Lung (tissue), 16 donors: ENCODE data around the gene NANS. TPM values are rescaled to one million over a fixed set of nuclear protein-coding genes. Genes with fewer than 3 reads are reported as not detected.

Experiments
- ATAC-seq: fragments of 200-7000 bp; cut with Tn5 transposase; one replicate; pipeline ENCODE4 v1.9.1; 2020; ENCODE audit warnings: moderate number of reproducible peaks; ENCODE audit not compliant: insufficient read depth, low FRiP score
- DNase-seq, 3 donors: peaks; one replicate each; pipeline ENCODE4 v3.0.0-alpha.2; 2013 to 2017
- H3K27ac ChIP-seq, 2 donors: one replicate each; pipeline ENCODE4 v1.5.1; 2013; ENCODE audit warnings: mild to moderate bottlenecking in 2 of 2, moderate library complexity in 2 of 2, control low read depth in 1 of 2, inconsistent platforms in 1 of 2, low read depth in 1 of 2, low read length in 1 of 2
- H3K27me3 ChIP-seq, 3 donors: one replicate each; pipeline ENCODE4 v1.5.1; 2013; ENCODE audit warnings: low read length in 2 of 3; ENCODE audit not compliant: control insufficient read depth in 3 of 3, insufficient read depth in 3 of 3
- H3K36me3 ChIP-seq, 4 donors: one replicate each; pipeline ENCODE4 v1.5.1; 2013; ENCODE audit warnings: low read length in 4 of 4, mild to moderate bottlenecking in 1 of 4, moderate library complexity in 1 of 4; ENCODE audit not compliant: control insufficient read depth in 4 of 4, insufficient read depth in 4 of 4
- H3K4me1 ChIP-seq, 5 donors: one replicate each; pipeline ENCODE4 v1.5.1; 2013; ENCODE audit warnings: low read length in 5 of 5, mild to moderate bottlenecking in 2 of 5, moderate library complexity in 1 of 5; ENCODE audit not compliant: control insufficient read depth in 5 of 5, insufficient read depth in 5 of 5
- H3K4me3 ChIP-seq: one replicate; pipeline ENCODE4 v1.5.1; 2013; ENCODE audit warnings: mild to moderate bottlenecking, control low read depth, moderate library complexity
- H3K9ac ChIP-seq, 2 donors: one replicate each; pipeline ENCODE4 v1.5.1; 2013; ENCODE audit warnings: low read length in 2 of 2, control low read depth in 1 of 2; ENCODE audit not compliant: insufficient read depth in 1 of 2
- H3K9me3 ChIP-seq, 4 donors: one replicate each; pipeline ENCODE4 v1.5.1; 2013; ENCODE audit warnings: low read length in 3 of 4, mild to moderate bottlenecking in 1 of 4, moderate library complexity in 1 of 4; ENCODE audit not compliant: control insufficient read depth in 4 of 4, insufficient read depth in 3 of 4
- WGBS, 2 donors: extraction: QIAGEN DNeasy Blood & Tissue Kit; methylation state at CpG; one replicate each; pipeline ENCODE4 v1.1.7; 2013; 5-methylcytosine and 5-hydroxymethylcytosine counted together
- long read RNA-seq, 5 donors: transcript quantifications; one replicate each; lab custom pipeline, GENCODE V29; 2026
- polyA plus RNA-seq, 2 donors: library from polyadenylated mRNA; stranded (reverse); fragments of 200-250 nt; gene quantifications; one replicate each; pipeline ENCODE4 v1.2.1, GENCODE V29; 2013
- total RNA-seq, 2 donors: library from RNA; depleted of rRNA in 1 of 2; stranded (reverse); fragments of >200 nt in 1 of 2; gene quantifications; one replicate each; pipeline ENCODE4 v1.2.1, GENCODE V29; 2014 to 2021
- TF ChIP-seq, protein P1 (sequence below): IDR thresholded peaks from 2 replicates; pipeline ENCODE4 v1.5.1; 2012; ENCODE audit warnings: mild to moderate bottlenecking; ENCODE audit errors: control extremely low read depth, extremely low read depth
- donor health status: control.
- donor health status: control.
- donor health status: Bipolar disorder and iron deficiency.
- donor health status: healthy.
- donor health status: DM: yes; HTN: yes; CAD: no.

NANS gene, protein sequence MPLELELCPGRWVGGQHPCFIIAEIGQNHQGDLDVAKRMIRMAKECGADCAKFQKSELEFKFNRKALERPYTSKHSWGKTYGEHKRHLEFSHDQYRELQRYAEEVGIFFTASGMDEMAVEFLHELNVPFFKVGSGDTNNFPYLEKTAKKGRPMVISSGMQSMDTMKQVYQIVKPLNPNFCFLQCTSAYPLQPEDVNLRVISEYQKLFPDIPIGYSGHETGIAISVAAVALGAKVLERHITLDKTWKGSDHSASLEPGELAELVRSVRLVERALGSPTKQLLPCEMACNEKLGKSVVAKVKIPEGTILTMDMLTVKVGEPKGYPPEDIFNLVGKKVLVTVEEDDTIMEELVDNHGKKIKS
- total RNA-seq (10 to 100 TPM; 50.6 to 70.3 TPM), polyA plus RNA-seq (100 to 1,000 TPM in 1 of 2 donors, 10 to 100 TPM in 1; 78.5 to 109 TPM)
- long read RNA-seq, donor 1, transcript NANS-201 (6 exons, 1,170 nt): major isoform, 26 of 35 reads
- long read RNA-seq, donor 1, partial matches to known transcripts: 7 of 35 reads
- long read RNA-seq, donor 1, other reads (novel, unspliced or antisense): 0 of 35 reads
- long read RNA-seq, donor 2, transcript NANS-201 (6 exons, 1,170 nt): major isoform, 14 of 14 reads
- long read RNA-seq, donor 2, partial matches to known transcripts: 0 of 14 reads
- long read RNA-seq, donor 2, other reads (novel, unspliced or antisense): 0 of 14 reads
- long read RNA-seq, donor 3, transcript NANS-201 (6 exons, 1,170 nt): major isoform, 11 of 19 reads
- long read RNA-seq, donor 3, partial matches to known transcripts: 6 of 19 reads
- long read RNA-seq, donor 3, other reads (novel, unspliced or antisense): 0 of 19 reads
- long read RNA-seq, donor 4, transcript NANS-201 (6 exons, 1,170 nt): major isoform, 5 of 5 reads
- long read RNA-seq, donor 4, partial matches to known transcripts: 0 of 5 reads
- long read RNA-seq, donor 4, other reads (novel, unspliced or antisense): 0 of 5 reads
- long read RNA-seq, donor 5, transcript NANS-201 (6 exons, 1,170 nt): major isoform, 22 of 23 reads
- long read RNA-seq, donor 5, partial matches to known transcripts: 0 of 23 reads
- long read RNA-seq, donor 5, other reads (novel, unspliced or antisense): 0 of 23 reads

DNA sequence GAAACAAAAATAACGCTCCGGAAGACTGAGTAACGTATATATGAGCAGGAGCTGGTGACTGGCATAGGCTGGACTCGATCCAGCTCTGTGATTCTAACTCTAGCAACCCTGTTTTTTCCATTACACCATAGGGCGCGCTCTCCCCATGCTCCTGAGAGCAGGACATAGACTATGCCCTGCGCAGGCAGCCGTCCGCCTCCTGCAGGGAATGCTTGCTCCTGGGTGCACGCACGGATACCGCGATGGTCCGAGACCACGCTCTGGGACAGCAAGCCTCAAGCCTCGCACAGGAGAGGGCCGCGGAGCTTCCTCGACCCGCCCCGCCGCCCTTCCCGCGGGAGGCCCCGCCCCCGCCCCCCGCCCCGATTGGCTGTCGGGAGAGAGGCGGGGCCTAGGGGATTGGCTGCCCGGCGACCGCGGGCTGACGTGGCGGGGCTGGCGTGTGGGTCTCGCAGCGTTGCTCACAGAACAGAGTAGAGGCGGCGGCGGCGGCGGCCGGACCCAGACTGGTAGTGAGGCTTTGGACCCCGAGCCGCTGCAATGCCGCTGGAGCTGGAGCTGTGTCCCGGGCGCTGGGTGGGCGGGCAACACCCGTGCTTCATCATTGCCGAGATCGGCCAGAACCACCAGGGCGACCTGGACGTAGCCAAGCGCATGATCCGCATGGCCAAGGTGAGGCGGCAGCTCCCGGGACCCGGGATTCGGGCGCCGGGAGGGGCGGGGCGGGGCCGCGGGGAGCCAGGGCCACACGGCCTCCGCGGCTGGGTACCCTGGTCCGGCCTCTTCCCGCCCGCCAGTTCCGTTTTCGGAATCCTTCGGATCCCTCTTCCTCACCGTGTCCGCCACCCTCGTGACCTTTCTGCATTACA lies at the start of gene NANS:
Gene NANS (plus strand): TSS at position 464 of the 869 bp plus-strand sequence. CDS start 77 bp downstream, at position 541.
- H3K27ac ChIP-seq: peak within 1 kb of the TSS; percentile 94 to 99
- H3K4me1 ChIP-seq: peaks cover 0 to 8% (median 5%) of the 10 kb centered on the region in 5 donors
- WGBS, 2 donors: 0 to 1% methylated on average over 60 to 80 of the region's 80 CpGs
- H3K9ac ChIP-seq: peak within 1 kb of the TSS; percentile 41 to 83
- ATAC-seq (peak; percentile 99), DNase-seq (peak; percentile 92 to 95 (median 94))
- peaks cover 4 to 6% (median 4%) of the 10 kb centered on the region in 4 donors for H3K36me3 ChIP-seq
- TF ChIP-seq, protein P1, sequence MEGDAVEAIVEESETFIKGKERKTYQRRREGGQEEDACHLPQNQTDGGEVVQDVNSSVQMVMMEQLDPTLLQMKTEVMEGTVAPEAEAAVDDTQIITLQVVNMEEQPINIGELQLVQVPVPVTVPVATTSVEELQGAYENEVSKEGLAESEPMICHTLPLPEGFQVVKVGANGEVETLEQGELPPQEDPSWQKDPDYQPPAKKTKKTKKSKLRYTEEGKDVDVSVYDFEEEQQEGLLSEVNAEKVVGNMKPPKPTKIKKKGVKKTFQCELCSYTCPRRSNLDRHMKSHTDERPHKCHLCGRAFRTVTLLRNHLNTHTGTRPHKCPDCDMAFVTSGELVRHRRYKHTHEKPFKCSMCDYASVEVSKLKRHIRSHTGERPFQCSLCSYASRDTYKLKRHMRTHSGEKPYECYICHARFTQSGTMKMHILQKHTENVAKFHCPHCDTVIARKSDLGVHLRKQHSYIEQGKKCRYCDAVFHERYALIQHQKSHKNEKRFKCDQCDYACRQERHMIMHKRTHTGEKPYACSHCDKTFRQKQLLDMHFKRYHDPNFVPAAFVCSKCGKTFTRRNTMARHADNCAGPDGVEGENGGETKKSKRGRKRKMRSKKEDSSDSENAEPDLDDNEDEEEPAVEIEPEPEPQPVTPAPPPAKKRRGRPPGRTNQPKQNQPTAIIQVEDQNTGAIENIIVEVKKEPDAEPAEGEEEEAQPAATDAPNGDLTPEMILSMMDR: no peak
- H3K4me3 ChIP-seq: peak within 1 kb of the TSS; percentile 79
- H3K9me3 ChIP-seq: no peaks in the 10 kb centered on the region
- H3K27me3 ChIP-seq: no peaks in the 10 kb centered on the region

DNA sequence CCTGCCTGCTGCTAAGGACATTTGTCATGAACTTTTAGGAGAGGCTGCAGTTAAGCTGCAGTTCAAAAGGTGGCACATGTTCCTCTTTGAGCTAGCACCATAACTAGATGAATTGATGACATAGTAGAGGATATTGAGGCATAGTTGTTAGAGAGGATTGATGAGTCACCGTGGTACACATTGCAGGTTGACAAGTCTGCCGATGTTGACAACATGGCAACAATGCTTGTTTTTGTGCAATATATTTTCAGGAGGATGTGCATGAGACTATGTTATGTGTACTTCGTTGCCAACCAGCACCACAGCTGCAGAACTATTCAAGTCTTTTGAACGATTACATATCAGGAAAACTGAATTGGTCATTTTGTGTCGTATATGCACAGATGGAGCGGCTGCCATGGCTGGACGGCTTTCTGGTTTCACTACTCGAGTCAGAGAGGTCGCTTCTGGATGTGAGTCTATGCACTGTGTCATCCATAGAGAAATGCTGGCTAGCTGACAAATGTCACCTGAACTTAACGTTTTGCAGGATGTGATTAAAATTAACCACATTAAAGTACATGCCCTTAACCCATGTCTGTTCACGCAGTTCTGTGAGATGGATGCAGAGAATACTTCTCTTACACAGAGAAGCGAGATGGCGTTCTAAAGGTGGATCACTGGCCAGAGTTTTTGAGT lies 49.1 kb upstream of the NANS start:
- 80 to 83% methylated on average over 13 of the region's 13 CpGs for WGBS, 2 donors
- TF ChIP-seq, protein P1: no peak
- no peaks in the 10 kb centered on the region for H3K27me3 ChIP-seq
- peaks cover 0 to 5% (median 0%) of the 10 kb centered on the region in 5 donors for H3K4me1 ChIP-seq
- H3K9ac ChIP-seq: no peak overlapping the region
- no peak overlapping the region for H3K27ac ChIP-seq
- DNase-seq: no peak
- H3K4me3 ChIP-seq: no peak overlapping the region
- H3K36me3 ChIP-seq: peaks cover 22 to 52% (median 50%) of the 10 kb centered on the region in 4 donors
- no peak for ATAC-seq
- H3K9me3 ChIP-seq: no peaks in the 10 kb centered on the region

- 82 to 87% methylated on average over 3 of the region's 3 CpGs for WGBS, 2 donors
- TF ChIP-seq, protein P1: no peak
- Histone ChIP-seq H3K4me3 (no peak overlapping the region), H3K27ac (no peak overlapping the region), H3K4me1 (peaks cover 0 to 5% (median 0%) of the 10 kb centered on the region in 5 donors), H3K9ac (no peak overlapping the region), H3K27me3 (no peaks in the 10 kb centered on the region), H3K9me3 (no peaks in the 10 kb centered on the region), H3K36me3 (peaks cover 26 to 62% (median 58%) of the 10 kb centered on the region in 4 donors)
- DNase-seq (no peak), ATAC-seq (no peak)
These were observed 47.8 kb upstream of the NANS start for GRCh38 chr9:98008764-98009163.
